Parathyroid adenoma (tissue), 2 donors: ENCODE measurements around the gene SPEF2.

ENCODE experiments used
- H2AFZ ChIP-seq: fragments of 300-600 bp; sonication (generic); one replicate; pipeline ENCODE4 v1.7.0; 2017; ENCODE audit warnings: antibody characterized with exemption, mild to moderate bottlenecking
- H3K27ac ChIP-seq: fragments of 300-600 bp; sonication (generic); one replicate; pipeline ENCODE4 v1.7.0; 2017
- H3K27me3 ChIP-seq: fragments of 300-600 bp; sonication (generic); one replicate; pipeline ENCODE4 v1.7.0; 2017; ENCODE audit warnings: low read length; ENCODE audit not compliant: control insufficient read depth, insufficient read depth
- H3K36me3 ChIP-seq: fragments of 300-600 bp; sonication (generic); one replicate; pipeline ENCODE4 v1.7.0; 2017; ENCODE audit warnings: low read length; ENCODE audit not compliant: control insufficient read depth, insufficient read depth
- H3K4me1 ChIP-seq: fragments of 300-600 bp; sonication (generic); one replicate; pipeline ENCODE4 v1.7.0; 2017; ENCODE audit warnings: control low read depth
- H3K4me2 ChIP-seq: fragments of 300-600 bp; sonication (generic); one replicate; pipeline ENCODE4 v1.7.0; 2017; ENCODE audit warnings: low read length
- H3K4me3 ChIP-seq: fragments of 300-600 bp; sonication (generic); one replicate; pipeline ENCODE4 v1.7.0; 2017; ENCODE audit warnings: low read depth, low read length
- H3K79me2 ChIP-seq: fragments of 300-600 bp; sonication (generic); one replicate; pipeline ENCODE4 v1.7.0; 2017; ENCODE audit warnings: control low read depth
- H3K9ac ChIP-seq: fragments of 300-600 bp; sonication (generic); one replicate; pipeline ENCODE4 v1.7.0; 2017; ENCODE audit warnings: mild to moderate bottlenecking
- H3K9me3 ChIP-seq: fragments of 300-600 bp; sonication (generic); one replicate; pipeline ENCODE4 v1.7.0; 2017; ENCODE audit warnings: low read length; ENCODE audit not compliant: control insufficient read depth
- CTCF ChIP-seq: fragments of 300-600 bp; sonication (generic); IDR thresholded peaks from one replicate; pipeline ENCODE4 v1.7.0; 2017; ENCODE audit warnings: antibody characterized with exemption, mild to moderate bottlenecking
- donor health status: primary hyperparathyroidism.

The SPEF2 gene

GRCh38 chr5:35626553-35626952 lies 8.9 kb downstream of the SPEF2 start:
- Histone ChIP-seq H3K4me1 (no peaks in the 10 kb centered on the region), H3K9ac (no peak overlapping the region)

GRCh38 chr5:35634326-35634725 lies 16.7 kb downstream of the SPEF2 start:
- H3K36me3 ChIP-seq, result no peaks in the 10 kb centered on the region
- no peak overlapping the region for H3K9ac ChIP-seq
- no peak for TF ChIP-seq CTCF

More at GRCh38 chr5:35626553-35626952, 8.9 kb downstream of the SPEF2 start:
- no peak overlapping the region for H3K4me2 ChIP-seq
- TF ChIP-seq CTCF, result no peak
- H3K27me3 ChIP-seq, result no peaks in the 10 kb centered on the region
- no peaks in the 10 kb centered on the region for H3K79me2 ChIP-seq
- H3K27ac ChIP-seq, result no peak overlapping the region
- H3K9me3 ChIP-seq, result no peaks in the 10 kb centered on the region
- H3K36me3 ChIP-seq, result no peaks in the 10 kb centered on the region
- H3K4me3 ChIP-seq, result no peak overlapping the region
- no peak overlapping the region for H2AFZ ChIP-seq

GRCh38 chr5:35640623-35641022 lies 23.0 kb downstream of the SPEF2 start:
- H2AFZ ChIP-seq, result no peak overlapping the region
- H3K4me2 ChIP-seq, result no peak overlapping the region
- no peak overlapping the region for H3K27ac ChIP-seq
- H3K79me2 ChIP-seq, result no peaks in the 10 kb centered on the region
- H3K36me3 ChIP-seq, result no peaks in the 10 kb centered on the region
- peaks cover 3% of the 10 kb centered on the region for H3K4me1 ChIP-seq
- no peak for TF ChIP-seq CTCF
- no peaks in the 10 kb centered on the region for H3K9me3 ChIP-seq
- H3K27me3 ChIP-seq, result no peaks in the 10 kb centered on the region
- no peak overlapping the region for H3K9ac ChIP-seq
- H3K4me3 ChIP-seq, result no peak overlapping the region

More at GRCh38 chr5:35634326-35634725, 16.7 kb downstream of the SPEF2 start:
- no peak overlapping the region for H3K4me2 ChIP-seq
- H3K27me3 ChIP-seq, result no peaks in the 10 kb centered on the region
- H3K4me3 ChIP-seq, result no peak overlapping the region
- H3K9me3 ChIP-seq, result no peaks in the 10 kb centered on the region
- H3K79me2 ChIP-seq, result no peaks in the 10 kb centered on the region
- H3K4me1 ChIP-seq, result no peaks in the 10 kb centered on the region
- H3K27ac ChIP-seq, result no peak overlapping the region
- no peak overlapping the region for H2AFZ ChIP-seq

GRCh38 chr5:35644543-35644942 lies 26.9 kb downstream of the SPEF2 start:
- Histone ChIP-seq H3K27ac (no peak overlapping the region), H3K27me3 (no peaks in the 10 kb centered on the region), H3K4me1 (peaks cover 3% of the 10 kb centered on the region), H3K4me3 (no peak overlapping the region), H2AFZ (no peak overlapping the region), H3K36me3 (no peaks in the 10 kb centered on the region), H3K79me2 (no peaks in the 10 kb centered on the region), H3K9ac (no peak overlapping the region), H3K4me2 (no peak overlapping the region), H3K9me3 (no peaks in the 10 kb centered on the region)
- peak; percentile 7 for TF ChIP-seq CTCF

DNA sequence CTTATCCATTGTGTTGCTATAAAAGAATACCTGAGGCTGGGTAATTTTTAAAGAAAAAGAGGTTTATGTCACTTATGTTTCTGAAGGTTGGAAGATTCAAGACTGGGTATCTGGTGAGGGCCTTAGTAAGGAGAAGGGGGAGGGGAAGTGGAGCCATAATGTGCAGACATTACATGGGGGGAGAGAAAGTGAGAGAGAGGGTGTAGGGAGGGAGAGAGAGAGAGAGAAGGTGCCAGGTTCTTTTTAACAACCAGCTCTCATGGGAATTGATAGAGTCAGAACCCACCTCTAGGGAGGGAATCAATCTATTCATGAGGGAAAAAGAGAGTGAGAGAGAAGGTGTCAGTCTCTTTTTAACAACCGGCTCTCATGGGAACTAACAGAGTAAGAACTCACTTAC lies 29.5 kb downstream of the SPEF2 start:
- no peak for TF ChIP-seq CTCF
- H3K27me3 ChIP-seq, result no peaks in the 10 kb centered on the region
- no peak overlapping the region for H3K9ac ChIP-seq
- no peaks in the 10 kb centered on the region for H3K36me3 ChIP-seq
- no peak overlapping the region for H2AFZ ChIP-seq
- H3K27ac ChIP-seq, result no peak overlapping the region
- H3K4me2 ChIP-seq, result no peak overlapping the region
- H3K4me3 ChIP-seq, result no peak overlapping the region
- H3K4me1 ChIP-seq, result peaks cover 3% of the 10 kb centered on the region
- H3K79me2 ChIP-seq, result no peaks in the 10 kb centered on the region
- no peaks in the 10 kb centered on the region for H3K9me3 ChIP-seq
